Fibroblast of lung (primary cell): Measurements from ENCODE around the gene NOL3. TPM values are rescaled to one million over a fixed set of nuclear protein-coding genes. Genes with fewer than 3 reads are reported as not detected.

Experiments used
- DNase-seq, 2 donors: peaks; one replicate each; pipeline versions ENCODE4 v3.0.0 to v3.0.0-alpha.2; 2010; ENCODE audit warnings: low read depth in 2 of 2
- H2AFZ ChIP-seq: 2 replicates; pipeline ENCODE4 v1.5.1; 2012; ENCODE audit warnings: low read length, control low read depth, inconsistent platforms
- H3K27ac ChIP-seq: 2 replicates; pipeline ENCODE4 v1.5.1; 2011; ENCODE audit warnings: low read length, control low read depth; ENCODE audit not compliant: insufficient read depth
- H3K27me3 ChIP-seq: 2 replicates; pipeline ENCODE4 v1.5.1; 2011; ENCODE audit warnings: mild to moderate bottlenecking, low read length; ENCODE audit not compliant: control insufficient read depth, insufficient read depth
- H3K36me3 ChIP-seq: 2 replicates; pipeline ENCODE4 v1.5.1; 2011; ENCODE audit warnings: low read length; ENCODE audit not compliant: control insufficient read depth, insufficient read depth
- H3K4me1 ChIP-seq: 2 replicates; pipeline ENCODE4 v1.5.1; 2011; ENCODE audit warnings: low read length; ENCODE audit not compliant: control insufficient read depth, insufficient read depth; ENCODE audit errors: extremely low read depth
- H3K4me2 ChIP-seq: 2 replicates; pipeline ENCODE4 v1.5.1; 2011; ENCODE audit warnings: low read length, control low read depth; ENCODE audit not compliant: insufficient read depth; ENCODE audit errors: extremely low read depth
- H3K4me3 ChIP-seq, 4 experiments: fragments of 200-600 bp in 1 of 4; sonication (generic) in 1 of 4; replicated peaks in 1 of 4; 2 replicates each; pipeline ENCODE4 v1.5.1; 2011 to 2016; ENCODE audit warnings: low read length in 4 of 4, low read depth in 3 of 4, mild to moderate bottlenecking in 3 of 4, control low read depth in 2 of 4, inconsistent platforms in 1 of 4, mixed read lengths in 1 of 4; ENCODE audit not compliant: insufficient read depth in 1 of 4; ENCODE audit errors: control extremely low read depth in 1 of 4
- H3K79me2 ChIP-seq: 2 replicates; pipeline ENCODE4 v1.5.1; 2012; ENCODE audit warnings: mild to moderate bottlenecking, low read length, inconsistent platforms; ENCODE audit not compliant: control insufficient read depth, insufficient read depth
- H3K9ac ChIP-seq: 2 replicates; pipeline ENCODE4 v1.5.1; 2011; ENCODE audit warnings: mild to moderate bottlenecking, low read length, control low read depth; ENCODE audit not compliant: insufficient read depth
- H3K9me3 ChIP-seq: 2 replicates; pipeline ENCODE4 v1.5.1; 2012; ENCODE audit warnings: low read depth, low read length; ENCODE audit not compliant: control insufficient read depth, insufficient read depth
- H4K20me1 ChIP-seq: 2 replicates; pipeline ENCODE4 v1.5.1; 2011; ENCODE audit warnings: low read length; ENCODE audit not compliant: control insufficient read depth, insufficient read depth; ENCODE audit errors: extremely low read depth
- CTCF ChIP-seq, 2 donors: IDR thresholded peaks in 1 of 2; conservative IDR thresholded peaks in 1 of 2; 1 replicate in 1 of 2; 2 replicates in 1 of 2; pipeline ENCODE4 v1.5.1; 2011 to 2012; ENCODE audit warnings: low read length in 2 of 2, control low read depth in 1 of 2, inconsistent platforms in 1 of 2, low read depth in 1 of 2, mild to moderate bottlenecking in 1 of 2
- EZH2 ChIP-seq: IDR thresholded peaks from 2 replicates; pipeline ENCODE4 v1.5.1; 2012; ENCODE audit warnings: low read length, control low read depth, mild to moderate bottlenecking; ENCODE audit errors: missing control alignments
- polyA plus RNA-seq, 2 donors: library from polyadenylated mRNA; depleted of rRNA in 1 of 2; stranded (reverse) in 1 of 2; unstranded in 1 of 2; fragments of >200 nt; gene quantifications; 2 replicates each; pipeline ENCODE4 v1.2.1, GENCODE V29; 2011 to 2012; ENCODE audit warnings: missing spikeins in 1 of 2
- total RNA-seq: library from RNA; depleted of rRNA; stranded (reverse); fragments of >200 nt; gene quantifications from 2 replicates; pipeline ENCODE4 v1.2.1, GENCODE V29; 2014

Gene NOL3
- total and polyA plus RNA-seq, 2 donors (not counting 1 experiment from before 2014, with no cell fraction given), result 8.0 to 23.3 TPM

GRCh38 chr16:67210069-67210937 lies 40.0 kb downstream of the NOL3 start:
- TF ChIP-seq EZH2, result no peak
- no peak for TF ChIP-seq CTCF (conservative IDR thresholded peaks at IDR 0.05 in 1 of 2, IDR thresholded peaks at IDR 0.05 in 1 of 2; ENCODE audit: low read depth in 1 of 2, low read length in 2 of 2)
- DNase-seq, result no peak
- no peaks in the 10 kb centered on the region for H3K27me3 ChIP-seq
- no peaks in the 10 kb centered on the region for H3K36me3 ChIP-seq
- H3K9ac ChIP-seq, result no peak overlapping the region
- no peak overlapping the region for H3K4me2 ChIP-seq
- H3K27ac ChIP-seq, result no peak overlapping the region
- no peaks in the 10 kb centered on the region for H4K20me1 ChIP-seq
- no peaks in the 10 kb centered on the region for H3K79me2 ChIP-seq
- no peak overlapping the region for H2AFZ ChIP-seq
- H3K4me1 ChIP-seq, result peaks cover 12% of the 10 kb centered on the region
- no peaks in the 10 kb centered on the region for H3K9me3 ChIP-seq
- no peak overlapping the region for H3K4me3 ChIP-seq

DNA sequence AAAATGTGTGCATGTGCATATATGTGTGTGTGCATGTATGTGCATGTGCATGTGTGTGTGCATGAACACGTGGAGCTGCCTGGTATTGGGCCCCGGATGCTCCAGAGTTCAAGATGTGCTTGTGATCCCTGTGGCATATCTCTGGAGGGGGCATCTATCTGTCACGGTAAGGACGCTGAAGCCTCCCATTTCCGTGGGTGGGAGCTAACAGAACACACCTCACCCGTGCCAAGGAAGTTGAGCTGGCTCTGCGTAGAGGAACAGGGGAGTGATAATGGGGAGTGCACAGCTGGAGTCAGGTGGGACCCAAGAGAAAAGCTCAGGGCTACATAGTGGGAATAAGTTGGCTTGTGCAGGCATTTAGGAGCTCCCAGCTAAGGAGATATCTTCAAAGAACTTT lies 41.3 kb downstream of the NOL3 start:
- no peaks in the 10 kb centered on the region for H3K9me3 ChIP-seq
- no peak overlapping the region for H3K9ac ChIP-seq
- no peak overlapping the region for H3K4me3 ChIP-seq

GRCh38 chr16:67212766-67213165 lies 42.4 kb downstream of the NOL3 start:
- Histone ChIP-seq H3K27me3 (no peaks in the 10 kb centered on the region), H3K4me3 (no peak overlapping the region), H2AFZ (no peak overlapping the region), H3K27ac (no peak overlapping the region), H3K9me3 (no peaks in the 10 kb centered on the region), H3K4me2 (no peak overlapping the region), H4K20me1 (no peaks in the 10 kb centered on the region), H3K79me2 (no peaks in the 10 kb centered on the region), H3K9ac (no peak overlapping the region), H3K36me3 (no peaks in the 10 kb centered on the region), H3K4me1 (peaks cover 11% of the 10 kb centered on the region)
- no peak for DNase-seq
- TF ChIP-seq CTCF (conservative IDR thresholded peaks at IDR 0.05 in 1 of 2, IDR thresholded peaks at IDR 0.05 in 1 of 2; ENCODE audit: low read depth in 1 of 2, low read length in 2 of 2) (no peak), EZH2 (no peak)

More for the DNA sequence above, 41.3 kb downstream of the NOL3 start:
- Histone ChIP-seq H3K27ac (no peak overlapping the region), H3K79me2 (no peaks in the 10 kb centered on the region), H3K36me3 (no peaks in the 10 kb centered on the region), H3K4me2 (no peak overlapping the region), H4K20me1 (no peaks in the 10 kb centered on the region), H3K4me1 (peaks cover 12% of the 10 kb centered on the region), H2AFZ (no peak overlapping the region), H3K27me3 (no peaks in the 10 kb centered on the region)
- DNase-seq, result no peak
- TF ChIP-seq CTCF (conservative IDR thresholded peaks at IDR 0.05 in 1 of 2, IDR thresholded peaks at IDR 0.05 in 1 of 2; ENCODE audit: low read depth in 1 of 2, low read length in 2 of 2) (no peak), EZH2 (no peak)
